Adrenal gland (tissue), 12 donors: ENCODE measurements around the gene TMEM201. TPM values are rescaled to one million over a fixed set of nuclear protein-coding genes. Genes with fewer than 3 reads are reported as not detected.

Experiments used
- DNase-seq, 7 donors: peaks; one replicate each; pipeline ENCODE4 v3.0.0-alpha.2; 2019 to 2020
- H3K27ac ChIP-seq, 5 donors: fragments of 200-600 bp; sonication (generic) in 4 of 5; 1 replicate in 3 of 5; 2 replicates in 2 of 5; pipeline versions ENCODE4 v1.5.1 to v1.8.0; 2016 to 2020; ENCODE audit warnings: mild to moderate bottlenecking in 1 of 5
- H3K27me3 ChIP-seq: fragments of 200-600 bp; 2 replicates; pipeline ENCODE4 v1.8.0; 2021
- H3K36me3 ChIP-seq, 2 donors: fragments of 200-600 bp; replicated peaks in 1 of 2; 1 replicate in 1 of 2; 2 replicates in 1 of 2; pipeline versions ENCODE4 v1.5.1 to v1.8.0; 2018 to 2022
- H3K4me1 ChIP-seq, 2 donors: fragments of 200-600 bp; replicated peaks in 1 of 2; 1 replicate in 1 of 2; 2 replicates in 1 of 2; pipeline versions ENCODE4 v1.5.1 to v1.8.0; 2018 to 2021
- H3K4me3 ChIP-seq, 4 donors: fragments of 200-600 bp; sonication (generic) in 3 of 4; one replicate each; pipeline ENCODE4 v1.5.1; 2016 to 2018
- H3K9me3 ChIP-seq, 3 donors: fragments of 200-600 bp; sonication (generic) in 1 of 3; replicated peaks in 1 of 3; 1 replicate in 2 of 3; 2 replicates in 1 of 3; pipeline versions ENCODE4 v1.5.1 to v1.8.0; 2016 to 2021
- CTCF ChIP-seq, 6 experiments: fragments of 450-650 bp in 4 of 6; fragments of 200-600 bp in 2 of 6; sonication (generic) in 1 of 6; IDR thresholded peaks; 1 replicate in 5 of 6; 2 replicates in 1 of 6; pipeline versions ENCODE4 v1.5.1 to v1.8.0; 2016 to 2021; ENCODE audit warnings: antibody characterized with exemption in 6 of 6, mild to moderate bottlenecking in 2 of 6, moderate library complexity in 1 of 6
- POLR2A ChIP-seq, 2 donors: fragments of 450-650 bp; IDR thresholded peaks; one replicate each; pipeline ENCODE4 v1.6.1; 2017; ENCODE audit warnings: antibody characterized with exemption in 2 of 2, mild to moderate bottlenecking in 2 of 2, moderate library complexity in 1 of 2
- WGBS, 4 donors: extraction: QIAGEN DNeasy Blood & Tissue Kit in 2 of 4; methylation state at CpG; one replicate each; pipeline versions ENCODE4 v1.1.5 to v1.1.7; 2013 to 2017; 5-methylcytosine and 5-hydroxymethylcytosine counted together
- intact Hi-C, 2 donors: fragments of 100-400 bp; cut with DNase I; formaldehyde crosslinking; loops; one replicate each; pipeline versions ENCODE4 v1.14.1 to v1.15.0; 2022 to 2023
- polyA plus RNA-seq, 3 donors: library from polyadenylated mRNA; stranded (reverse); fragments of 200-250 nt in 2 of 3; fragments of 350-450 nt in 1 of 3; fragmentation: Illumina TruSeq in 1 of 3; extraction: RNeasy Lipid Tissue Mini Kit (QIAGEN cat#74804) in 1 of 3; gene quantifications; one replicate each; pipeline ENCODE4 v1.2.3, GENCODE V29; 2013 to 2014
- total RNA-seq, 9 donors: library from RNA; depleted of rRNA in 4 of 9; stranded (reverse); fragments of >200 nt in 4 of 9; fragments of 120-200 nt in 1 of 9; fragmentation: NEBNext Ultra II Directional in 1 of 9; extraction: Animal tissue kit (Norgen Biotek cat#: 25700) in 1 of 9; gene quantifications; one replicate each; pipeline versions ENCODE4 v1.1.0 to v1.2.4, GENCODE V29; 2013 to 2023
- donor health status: healthy with polysubstance abuse.
- donor health status: Bipolar disorder and iron deficiency.
- donor health status: DM: yes; HTN: yes; CAD: no.
- donor health status: DM: no; HTN: no; CAD: no.
- donor health status: DM: no; HTN: no; CAD: no.
- donor health status: DM: yes; HTN: yes; CAD: no.

Gene TMEM201
- total and polyA plus RNA-seq, 12 donors, result 2.1 to 12.6 (median 9.5) TPM

GRCh38 chr1:9639227-9639626, 50.5 kb downstream of the TMEM201 start:
- Histone ChIP-seq H3K36me3 (no peaks in the 10 kb centered on the region), H3K4me3 (no peak overlapping the region), H3K9me3 (no peaks in the 10 kb centered on the region), H3K27ac (no peak overlapping the region), H3K4me1 (no peaks in the 10 kb centered on the region), H3K27me3 (no peaks in the 10 kb centered on the region)
- no peak for DNase-seq
- WGBS, 4 donors, result 57 to 70% (median 65%) methylated on average over 6 of the region's 6 CpGs
- TF ChIP-seq POLR2A (IDR thresholded peaks at IDR 0.05) (no peak), CTCF (IDR thresholded peaks at IDR 0.05) (no peak)
- intact Hi-C loops, result loop anchor here in 1 of 2 donors (10.0 kb wide), 1 partner anchor 56 kb away; no protein-coding TSS in a partner anchor

- H3K36me3 ChIP-seq, result no peaks in the 10 kb centered on the region
- H3K9me3 ChIP-seq, result no peaks in the 10 kb centered on the region
- WGBS, 4 donors, result 57 to 70% (median 67%) methylated on average over 6 to 8 of the region's 8 CpGs
- H3K4me1 ChIP-seq, result no peaks in the 10 kb centered on the region
- no peak for TF ChIP-seq CTCF (IDR thresholded peaks at IDR 0.05)
- TF ChIP-seq POLR2A (IDR thresholded peaks at IDR 0.05), result no peak
- no peak for DNase-seq
- no peaks in the 10 kb centered on the region for H3K27me3 ChIP-seq
- intact Hi-C loops, result no loop called here
- no peak overlapping the region for H3K4me3 ChIP-seq
- H3K27ac ChIP-seq, result no peak overlapping the region
Measured at GRCh38 chr1:9643351-9644256, 54.9 kb downstream of the TMEM201 start.

- H3K4me3 ChIP-seq, result no peak overlapping the region
- peaks cover 7% of the 10 kb centered on the region for H3K27me3 ChIP-seq
- no peak for DNase-seq
- no peak for TF ChIP-seq POLR2A (IDR thresholded peaks at IDR 0.05)
- no peak for TF ChIP-seq CTCF (IDR thresholded peaks at IDR 0.05)
- WGBS, 4 donors, result 88 to 92% (median 91%) methylated on average over 13 of the region's 13 CpGs
- intact Hi-C loops, result no loop called here
- no peaks in the 10 kb centered on the region for H3K4me1 ChIP-seq
- no peaks in the 10 kb centered on the region for H3K9me3 ChIP-seq
- H3K36me3 ChIP-seq, result no peaks in the 10 kb centered on the region
- no peak overlapping the region for H3K27ac ChIP-seq
Measured at GRCh38 chr1:9646037-9646436, 57.3 kb downstream of the TMEM201 start.

GRCh38 chr1:9648171-9648570, 59.5 kb downstream of the TMEM201 start:
- no peak for TF ChIP-seq POLR2A (IDR thresholded peaks at IDR 0.05)
- TF ChIP-seq CTCF (IDR thresholded peaks at IDR 0.05), result no peak
- Histone ChIP-seq H3K4me1 (peaks cover 0 to 8% of the 10 kb centered on the region in 2 donors), H3K4me3 (no peak overlapping the region), H3K27me3 (peaks cover 28% of the 10 kb centered on the region), H3K9me3 (no peaks in the 10 kb centered on the region), H3K36me3 (no peaks in the 10 kb centered on the region), H3K27ac (no peak overlapping the region)
- no peak for DNase-seq
- WGBS, 4 donors, result 72 to 78% (median 77%) methylated on average over 6 to 10 of the region's 10 CpGs
- intact Hi-C loops, result no loop called here
